Upper lobe of left lung (tissue), 4 donors: ENCODE data around the gene MRPS2.

Experiments used
- EP300 ChIP-seq, 4 donors: sonication (generic); formaldehyde crosslinking; IDR thresholded peaks; one replicate each; pipeline ENCODE4 v1.5.1; 2017; ENCODE audit warnings: antibody characterized with exemption in 4 of 4, control low read depth in 2 of 4
- POLR2A ChIP-seq, 4 donors: fragments of 450-650 bp; IDR thresholded peaks; one replicate each; pipeline ENCODE4 v1.5.1; 2016 to 2017; ENCODE audit warnings: antibody characterized with exemption in 4 of 4, mild to moderate bottlenecking in 2 of 4
- POLR2AphosphoS5 ChIP-seq, 2 donors: sonication (generic); formaldehyde crosslinking; IDR thresholded peaks; one replicate each; pipeline ENCODE4 v1.5.1; 2017; ENCODE audit warnings: antibody characterized with exemption in 2 of 2
- TF ChIP-seq, protein P1 (sequence below), 6 experiments: fragments of 450-650 bp in 4 of 6; fragments of 200-600 bp in 2 of 6; sonication (generic) in 2 of 6; IDR thresholded peaks; one replicate each; pipeline ENCODE4 v1.5.1; 2016 to 2019; ENCODE audit warnings: antibody characterized with exemption in 6 of 6

GRCh38 chr9:135488527-135488926 lies 12.0 kb upstream of the MRPS2 start:
- TF ChIP-seq POLR2AphosphoS5 (IDR thresholded peaks at IDR 0.05) (no peak), POLR2A (IDR thresholded peaks at IDR 0.05) (no peak), EP300 (IDR thresholded peaks at IDR 0.05) (no peak)
- TF ChIP-seq, protein P1, sequence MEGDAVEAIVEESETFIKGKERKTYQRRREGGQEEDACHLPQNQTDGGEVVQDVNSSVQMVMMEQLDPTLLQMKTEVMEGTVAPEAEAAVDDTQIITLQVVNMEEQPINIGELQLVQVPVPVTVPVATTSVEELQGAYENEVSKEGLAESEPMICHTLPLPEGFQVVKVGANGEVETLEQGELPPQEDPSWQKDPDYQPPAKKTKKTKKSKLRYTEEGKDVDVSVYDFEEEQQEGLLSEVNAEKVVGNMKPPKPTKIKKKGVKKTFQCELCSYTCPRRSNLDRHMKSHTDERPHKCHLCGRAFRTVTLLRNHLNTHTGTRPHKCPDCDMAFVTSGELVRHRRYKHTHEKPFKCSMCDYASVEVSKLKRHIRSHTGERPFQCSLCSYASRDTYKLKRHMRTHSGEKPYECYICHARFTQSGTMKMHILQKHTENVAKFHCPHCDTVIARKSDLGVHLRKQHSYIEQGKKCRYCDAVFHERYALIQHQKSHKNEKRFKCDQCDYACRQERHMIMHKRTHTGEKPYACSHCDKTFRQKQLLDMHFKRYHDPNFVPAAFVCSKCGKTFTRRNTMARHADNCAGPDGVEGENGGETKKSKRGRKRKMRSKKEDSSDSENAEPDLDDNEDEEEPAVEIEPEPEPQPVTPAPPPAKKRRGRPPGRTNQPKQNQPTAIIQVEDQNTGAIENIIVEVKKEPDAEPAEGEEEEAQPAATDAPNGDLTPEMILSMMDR (IDR thresholded peaks at IDR 0.05) = no peak
